ENCODE results near the gene TMEM61.

TMEM61 gene

DNA sequence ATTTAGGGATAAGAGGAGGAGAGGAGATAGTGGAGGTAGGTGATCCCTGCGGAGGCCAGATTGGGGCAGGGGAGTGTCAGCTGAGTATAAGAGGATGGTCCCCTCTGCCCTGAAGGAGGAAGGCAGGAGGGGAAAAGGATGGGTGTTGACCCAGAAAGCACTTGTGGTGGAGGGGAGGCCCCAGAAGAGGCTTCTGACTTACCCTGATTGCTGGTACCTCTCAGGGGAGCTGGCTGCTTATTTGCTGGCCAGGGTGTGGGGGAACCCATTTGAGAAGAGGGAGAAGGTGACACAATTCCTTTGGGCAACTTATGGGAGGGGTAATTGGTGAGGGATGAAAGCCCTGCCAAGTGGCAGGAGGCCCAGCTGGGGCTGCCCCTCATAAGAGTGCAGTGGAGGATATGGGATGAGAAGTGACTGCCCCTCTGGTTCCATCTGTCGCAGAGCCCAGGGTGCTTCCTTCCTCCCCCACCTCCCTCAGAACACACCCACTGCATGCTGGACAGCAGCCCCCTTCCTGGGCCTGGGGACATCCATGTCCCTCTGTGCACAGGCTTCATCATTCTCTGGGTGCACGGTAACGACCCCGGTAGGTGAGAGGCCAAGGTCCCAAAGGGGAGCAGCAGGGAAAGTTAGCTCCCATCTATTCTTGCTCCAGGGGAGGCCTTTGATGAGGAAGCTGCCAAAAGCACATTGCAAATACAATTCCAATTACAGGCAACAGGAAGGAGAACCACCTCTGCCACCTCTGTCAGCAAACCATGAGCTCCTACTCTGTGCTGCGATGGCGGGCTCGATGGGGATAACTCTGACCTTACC is 57.5 kb downstream of the TMEM61 start:
- FAIRE-seq: no peak
- TF ChIP-seq POLR2A (IDR thresholded peaks at IDR 0.05; ENCODE audit: low read depth, low read length): no peak

DNA sequence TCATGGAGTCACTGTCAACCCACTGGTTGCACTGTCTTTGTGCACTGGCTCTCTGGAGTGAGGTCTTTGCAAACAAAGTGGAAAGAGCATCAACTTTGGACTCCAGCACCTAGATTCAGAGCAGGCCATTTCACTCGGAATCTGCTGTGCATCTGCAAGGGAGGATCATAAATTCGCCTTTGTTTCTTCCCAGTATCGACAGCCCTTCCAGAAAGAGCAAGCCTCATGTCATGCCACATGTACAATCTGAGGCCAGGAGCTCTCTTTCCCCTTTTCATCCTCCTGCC is 58.1 kb downstream of the TMEM61 start:
- DNase-seq (ENCODE audit: insufficient read length, low spot score) (no peak), FAIRE-seq (no peak)
- TF ChIP-seq POLR2A (IDR thresholded peaks at IDR 0.05; ENCODE audit: low read depth, low read length): no peak

More for the DNA sequence above, 57.5 kb downstream of the TMEM61 start:
- no peak for DNase-seq (ENCODE audit: insufficient read length, low spot score)

DNA sequence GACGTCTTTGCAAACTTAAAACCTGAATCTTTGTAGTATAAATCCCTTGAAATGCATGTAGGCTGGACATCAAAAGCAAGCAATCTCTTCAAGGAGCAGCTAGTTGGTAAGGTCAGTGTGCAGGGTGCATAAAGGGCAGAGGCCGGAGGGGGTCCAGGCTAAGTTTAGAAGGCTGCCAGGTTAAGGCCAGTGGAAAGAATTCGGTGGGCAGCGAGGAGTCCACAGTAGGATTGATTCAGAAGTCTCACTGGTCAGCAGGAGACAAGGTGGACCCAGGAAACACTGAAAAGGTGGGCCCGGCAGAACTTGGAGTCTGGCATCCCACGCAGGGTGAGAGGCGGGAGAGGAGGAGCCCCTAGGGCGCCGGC is 58.5 kb downstream of the TMEM61 start:
- no peak for FAIRE-seq
- TF ChIP-seq POLR2A (IDR thresholded peaks at IDR 0.05; ENCODE audit: low read depth, low read length): no peak
- no peak for DNase-seq (ENCODE audit: insufficient read length, low spot score)

DNA sequence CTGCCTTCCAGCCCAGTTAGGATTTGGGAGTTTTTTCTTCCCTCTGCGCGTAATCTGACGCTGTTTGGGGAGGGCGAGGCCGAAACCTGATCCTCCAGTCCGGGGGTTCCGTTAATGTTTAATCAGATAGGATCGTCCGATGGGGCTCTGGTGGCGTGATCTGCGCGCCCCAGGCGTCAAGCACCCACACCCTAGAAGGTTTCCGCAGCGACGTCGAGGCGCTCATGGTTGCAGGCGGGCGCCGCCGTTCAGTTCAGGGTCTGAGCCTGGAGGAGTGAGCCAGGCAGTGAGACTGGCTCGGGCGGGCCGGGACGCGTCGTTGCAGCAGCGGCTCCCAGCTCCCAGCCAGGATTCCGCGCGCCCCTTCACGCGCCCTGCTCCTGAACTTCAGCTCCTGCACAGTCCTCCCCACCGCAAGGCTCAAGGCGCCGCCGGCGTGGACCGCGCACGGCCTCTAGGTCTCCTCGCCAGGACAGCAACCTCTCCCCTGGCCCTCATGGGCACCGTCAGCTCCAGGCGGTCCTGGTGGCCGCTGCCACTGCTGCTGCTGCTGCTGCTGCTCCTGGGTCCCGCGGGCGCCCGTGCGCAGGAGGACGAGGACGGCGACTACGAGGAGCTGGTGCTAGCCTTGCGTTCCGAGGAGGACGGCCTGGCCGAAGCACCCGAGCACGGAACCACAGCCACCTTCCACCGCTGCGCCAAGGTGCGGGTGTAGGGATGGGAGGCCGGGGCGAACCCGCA is 59.1 kb downstream of the TMEM61 start, which contains the start of gene PCSK9:
Gene PCSK9, plus strand, starts transcription at position 207 of the 741 bp plus-strand sequence. Its CDS starts 290 bp downstream, at position 497.
- DNase-seq (ENCODE audit: insufficient read length, low spot score): no peak
- TF ChIP-seq POLR2A (IDR thresholded peaks at IDR 0.05; ENCODE audit: low read depth, low read length): no peak
- FAIRE-seq: no peak

DNA sequence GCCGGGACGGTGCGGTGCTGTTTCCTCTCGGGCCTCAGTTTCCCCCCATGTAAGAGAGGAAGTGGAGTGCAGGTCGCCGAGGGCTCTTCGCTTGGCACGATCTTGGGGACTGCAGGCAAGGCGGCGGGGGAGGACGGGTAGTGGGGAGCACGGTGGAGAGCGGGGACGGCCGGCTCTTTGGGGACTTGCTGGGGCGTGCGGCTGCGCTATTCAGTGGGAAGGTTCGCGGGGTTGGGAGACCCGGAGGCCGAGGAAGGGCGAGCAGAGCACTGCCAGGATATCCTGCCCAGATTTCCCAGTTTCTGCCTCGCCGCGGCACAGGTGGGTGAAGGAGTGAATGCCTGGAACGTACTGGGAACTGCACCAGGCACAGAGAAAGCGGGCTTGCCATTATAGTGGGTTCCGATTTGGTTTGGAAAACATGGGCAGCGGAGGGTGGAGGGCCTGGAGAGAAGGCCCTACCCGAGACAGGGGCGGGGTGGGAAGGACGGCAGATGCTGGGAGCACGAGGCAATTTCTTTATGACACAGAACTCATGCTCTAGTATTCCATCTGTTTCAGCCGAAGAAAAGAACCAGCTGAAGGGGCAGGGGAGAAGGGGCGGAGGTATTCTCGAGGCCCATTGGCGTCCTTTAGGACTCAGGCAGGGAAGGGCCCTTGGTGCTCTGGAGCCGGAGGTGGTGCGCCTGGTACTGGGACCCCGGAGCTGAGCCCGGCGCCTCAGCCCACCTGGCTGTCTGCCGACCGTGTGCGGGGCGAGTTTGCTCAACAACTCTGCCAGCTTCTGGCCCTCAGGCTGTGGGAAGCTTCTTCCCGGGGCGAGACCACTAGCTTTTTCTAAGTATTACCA is 59.9 kb downstream of the TMEM61 start:
- no peak for TF ChIP-seq POLR2A (IDR thresholded peaks at IDR 0.05; ENCODE audit: low read depth, low read length)
- no peak for DNase-seq (ENCODE audit: insufficient read length, low spot score)

DNA sequence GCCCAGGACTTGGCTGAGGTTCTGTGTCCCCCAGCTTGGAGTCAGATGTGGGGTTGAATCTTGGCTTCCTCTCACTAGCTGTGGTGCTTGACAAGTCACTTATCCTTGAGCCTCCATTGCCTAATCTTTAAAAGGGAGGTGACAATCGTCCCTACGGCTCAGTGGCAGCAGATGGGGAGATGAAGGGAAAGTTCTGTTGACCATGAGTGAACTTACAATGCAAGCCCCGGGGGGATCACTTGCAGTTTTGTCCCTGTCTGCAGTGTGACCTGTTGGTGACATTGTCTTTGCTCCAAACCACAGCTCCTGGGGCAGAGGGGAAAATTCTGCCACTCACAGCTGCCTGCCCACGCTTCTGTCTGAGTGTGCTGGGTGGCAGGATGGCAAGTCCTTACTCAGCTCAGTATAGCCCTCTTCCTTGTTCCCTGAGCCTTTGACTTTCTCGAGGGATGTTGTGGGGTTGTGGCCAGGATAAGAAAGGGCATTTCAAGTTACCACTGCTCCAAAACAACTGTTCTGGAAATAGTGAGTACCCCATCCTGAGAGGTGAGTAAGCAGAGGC is 60.6 kb downstream of the TMEM61 start:
- TF ChIP-seq POLR2A (IDR thresholded peaks at IDR 0.05; ENCODE audit: low read depth, low read length): no peak
- no peak for FAIRE-seq
- DNase-seq (ENCODE audit: insufficient read length, low spot score): no peak

More for the DNA sequence above, 59.9 kb downstream of the TMEM61 start:
- FAIRE-seq: no peak

DNA sequence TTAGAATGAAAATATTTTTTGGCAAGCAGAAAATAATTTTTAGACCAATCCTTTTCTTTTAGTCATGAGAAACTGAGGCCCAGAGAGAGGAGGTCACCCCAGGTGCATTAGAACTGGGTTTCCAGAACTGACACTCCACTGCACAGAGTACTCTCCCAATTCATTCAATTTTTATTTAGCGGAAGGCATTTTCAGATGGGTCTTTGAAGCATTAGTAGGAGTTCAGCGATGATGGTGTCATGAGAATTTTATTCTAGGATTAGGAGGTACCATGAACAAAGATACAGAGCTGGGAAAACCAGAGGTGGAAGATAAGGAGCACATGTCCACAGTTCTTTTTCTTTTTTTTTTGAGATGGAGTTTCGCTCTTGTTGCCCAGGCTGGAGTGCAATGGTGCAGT is 61.2 kb downstream of the TMEM61 start:
- no peak for FAIRE-seq
- TF ChIP-seq POLR2A (IDR thresholded peaks at IDR 0.05; ENCODE audit: low read depth, low read length): no peak
- DNase-seq (ENCODE audit: insufficient read length, low spot score): no peak

Data from H54 (cell line).